ENCODE data around the gene MED27.

DNA sequence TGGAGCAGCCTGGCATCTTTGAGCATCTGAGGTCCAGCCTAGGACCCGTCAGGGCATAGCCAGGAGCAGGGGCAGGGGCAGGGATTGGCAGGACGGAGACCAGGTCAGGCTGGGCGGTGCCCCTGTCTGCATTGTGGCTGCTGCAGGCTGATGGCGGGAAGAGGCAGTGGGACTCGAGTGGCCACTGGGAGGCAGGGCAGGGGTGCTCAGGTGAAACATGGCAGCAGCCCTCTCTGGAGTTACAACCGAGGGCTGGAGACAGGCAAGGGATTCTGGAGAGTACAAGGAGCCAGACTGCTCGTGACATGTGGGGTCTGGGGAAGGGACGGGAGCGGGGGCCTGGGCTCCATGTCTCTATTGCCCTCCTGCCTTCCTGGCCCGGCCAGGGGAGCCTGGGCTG, 242.4 kb downstream of the MED27 start:
- TF ChIP-seq, protein P1, sequence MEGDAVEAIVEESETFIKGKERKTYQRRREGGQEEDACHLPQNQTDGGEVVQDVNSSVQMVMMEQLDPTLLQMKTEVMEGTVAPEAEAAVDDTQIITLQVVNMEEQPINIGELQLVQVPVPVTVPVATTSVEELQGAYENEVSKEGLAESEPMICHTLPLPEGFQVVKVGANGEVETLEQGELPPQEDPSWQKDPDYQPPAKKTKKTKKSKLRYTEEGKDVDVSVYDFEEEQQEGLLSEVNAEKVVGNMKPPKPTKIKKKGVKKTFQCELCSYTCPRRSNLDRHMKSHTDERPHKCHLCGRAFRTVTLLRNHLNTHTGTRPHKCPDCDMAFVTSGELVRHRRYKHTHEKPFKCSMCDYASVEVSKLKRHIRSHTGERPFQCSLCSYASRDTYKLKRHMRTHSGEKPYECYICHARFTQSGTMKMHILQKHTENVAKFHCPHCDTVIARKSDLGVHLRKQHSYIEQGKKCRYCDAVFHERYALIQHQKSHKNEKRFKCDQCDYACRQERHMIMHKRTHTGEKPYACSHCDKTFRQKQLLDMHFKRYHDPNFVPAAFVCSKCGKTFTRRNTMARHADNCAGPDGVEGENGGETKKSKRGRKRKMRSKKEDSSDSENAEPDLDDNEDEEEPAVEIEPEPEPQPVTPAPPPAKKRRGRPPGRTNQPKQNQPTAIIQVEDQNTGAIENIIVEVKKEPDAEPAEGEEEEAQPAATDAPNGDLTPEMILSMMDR (IDR thresholded peaks at IDR 0.05), result peak in 3 of 7 experiments; percentile 6 to 27 (median 25)
- TF ChIP-seq POLR2AphosphoS5 (IDR thresholded peaks at IDR 0.05) (no peak), POLR2A (IDR thresholded peaks at IDR 0.05) (no peak)
